A549 (cell line): Measurements from ENCODE around the gene SORCS2. TPM values are rescaled to one million over a fixed set of nuclear protein-coding genes. Genes with fewer than 3 reads are reported as not detected.

Experiments used
- ATAC-seq, 2 experiments: fragments of 200-7000 bp in 1 of 2; fragments of >200 bp in 1 of 2; cut with Nextera tagmentation in 1 of 2; cut with Tn5 transposase in 1 of 2; 3 replicates each; pipeline versions ENCODE4 v1.8.0 to v1.9.1; 2018 to 2020; ENCODE audit warnings: mild to moderate bottlenecking in 1 of 2, moderate library complexity in 1 of 2
- CTCF ChIA-PET: fragments of 300-600 bp; sonication (Branson Sonifier 250); formaldehyde crosslinking; extraction: SDS; loops from one replicate; lab custom pipeline; 2021; ENCODE audit warnings: antibody characterized with exemption, inconsistent platforms; lab: Yijun Ruan, JAX
- POLR2A ChIA-PET: fragments of 350-600 bp; formaldehyde crosslinking; extraction: SDS; loops from one replicate; lab custom pipeline; 2021; ENCODE audit warnings: antibody characterized with exemption, inconsistent platforms; lab: Yijun Ruan, JAX
- DNase-seq, 2 experiments: peaks; one replicate each; pipeline versions ENCODE4 v3.0.0 to v3.0.0-alpha.2; 2011 to 2016; ENCODE audit warnings: low read depth in 1 of 2, low spot score in 1 of 2
- FAIRE-seq: peaks from 2 replicates; lab custom pipeline; 2011; peaks lifted over from hg19 to GRCh38; lab: Jason Lieb, UNC
- H3K27ac ChIP-seq, 2 experiments: fragments of >200 bp; sonication (Bioruptor Twin); formaldehyde crosslinking; 3 replicates each; pipeline ENCODE4 v1.5.1; 2016 to 2017
- H3K4me1 ChIP-seq: fragments of >200 bp; sonication (Bioruptor Twin); formaldehyde crosslinking; 3 replicates; pipeline ENCODE4 v1.6.1; 2016
- H3K4me2 ChIP-seq: fragments of >200 bp; sonication (Bioruptor Twin); formaldehyde crosslinking; 3 replicates; pipeline ENCODE4 v1.6.1; 2016
- H3K4me3 ChIP-seq: fragments of >200 bp; sonication (Bioruptor Twin); formaldehyde crosslinking; 3 replicates; pipeline ENCODE4 v1.5.1; 2016
- H3K9me3 ChIP-seq: fragments of >200 bp; sonication (Bioruptor Twin); formaldehyde crosslinking; 3 replicates; pipeline ENCODE4 v1.6.1; 2016
- BCL3 ChIP-seq: fragments of >200 bp; sonication (Bioruptor Twin); formaldehyde crosslinking; IDR thresholded peaks from 3 replicates; pipeline ENCODE4 v1.6.1; 2016
- CBX2 ChIP-seq: fragments of 200-600 bp; sonication (generic); IDR thresholded peaks from 2 replicates; pipeline ENCODE4 v1.6.1; 2016; ENCODE audit warnings: low read depth, mild to moderate bottlenecking, borderline replicate concordance
- ELK1 ChIP-seq: fragments of 150-350 bp; IDR thresholded peaks from 2 replicates; pipeline ENCODE4 v1.6.1; 2014; ENCODE audit warnings: low read depth, mild to moderate bottlenecking, low read length
- EP300 ChIP-seq, 2 experiments: fragments of >200 bp; sonication (Bioruptor Twin); formaldehyde crosslinking; IDR thresholded peaks; 2 replicates in 1 of 2; 3 replicates in 1 of 2; pipeline ENCODE4 v1.6.1; 2016 to 2017
- FOSB ChIP-seq: fragments of 250-450 bp; sonication (Bioruptor Pico); IDR thresholded peaks from 2 replicates; pipeline ENCODE4 v1.5.0; 2020; ENCODE audit warnings: mild to moderate bottlenecking, moderate library complexity
- FOSL2 ChIP-seq, 2 experiments: fragments of 450-650 bp in 1 of 2; fragments of >200 bp in 1 of 2; sonication (Bioruptor Twin) in 1 of 2; formaldehyde crosslinking; IDR thresholded peaks; 2 replicates each; pipeline versions ENCODE4 v1.5.0 to v1.6.1; 2016 to 2020; ENCODE audit warnings: mild to moderate bottlenecking in 1 of 2, moderate library complexity in 1 of 2
- FOXS1 ChIP-seq: fragments of 250-450 bp; sonication (Bioruptor Pico); IDR thresholded peaks from 2 replicates; pipeline ENCODE4 v1.5.0; 2020; ENCODE audit warnings: mild to moderate bottlenecking, moderate library complexity
- HDAC2 ChIP-seq: fragments of 200-600 bp; sonication (generic); IDR thresholded peaks from 2 replicates; pipeline ENCODE4 v1.6.1; 2016
- HES2 ChIP-seq: fragments of >200 bp; sonication (Bioruptor Twin); formaldehyde crosslinking; IDR thresholded peaks from 2 replicates; pipeline ENCODE4 v1.6.1; 2016
- HEYL ChIP-seq: fragments of 250-450 bp; sonication (Bioruptor Pico); IDR thresholded peaks from 2 replicates; pipeline ENCODE4 v1.8.0; 2021; ENCODE audit warnings: mild to moderate bottlenecking, moderate library complexity
- HMGXB4 ChIP-seq: fragments of 250-450 bp; sonication (Bioruptor Pico); IDR thresholded peaks from 2 replicates; pipeline ENCODE4 v1.5.0; 2021; ENCODE audit warnings: mild to moderate bottlenecking, moderate library complexity, borderline replicate concordance
- HOXA7 ChIP-seq: fragments of 250-450 bp; sonication (Bioruptor Pico); IDR thresholded peaks from 2 replicates; pipeline ENCODE4 v1.5.0; 2020; ENCODE audit warnings: mild to moderate bottlenecking, moderate library complexity
- HOXB5 ChIP-seq: fragments of 250-450 bp; sonication (Bioruptor Pico); IDR thresholded peaks from 2 replicates; pipeline ENCODE4 v1.5.0; 2020; ENCODE audit warnings: mild to moderate bottlenecking, moderate library complexity
- JUN ChIP-seq, 2 experiments: fragments of >200 bp; sonication (Bioruptor Twin); formaldehyde crosslinking; IDR thresholded peaks; 2 replicates in 1 of 2; 3 replicates in 1 of 2; pipeline ENCODE4 v1.6.1; 2016 to 2017
- JUNB ChIP-seq: fragments of >200 bp; sonication (Bioruptor Twin); formaldehyde crosslinking; IDR thresholded peaks from 2 replicates; pipeline ENCODE4 v1.6.1; 2016
- KDM5A ChIP-seq: fragments of 200-600 bp; sonication (generic); IDR thresholded peaks from 2 replicates; pipeline ENCODE4 v1.6.1; 2016; ENCODE audit warnings: antibody characterized with exemption, mild to moderate bottlenecking
- NR3C1 ChIP-seq: fragments of >200 bp; sonication (Bioruptor Twin); formaldehyde crosslinking; IDR thresholded peaks from 3 replicates; pipeline ENCODE4 v1.6.1; 2017
- PBX3 ChIP-seq: IDR thresholded peaks from 2 replicates; pipeline ENCODE4 v1.6.1; 2012
- POLR2A ChIP-seq: IDR thresholded peaks from 2 replicates; pipeline ENCODE4 v1.6.1; 2012; ENCODE audit warnings: mild to moderate bottlenecking, low read length
- RARB ChIP-seq: fragments of 250-450 bp; sonication (Bioruptor Pico); IDR thresholded peaks from 2 replicates; pipeline ENCODE4 v1.8.0; 2021; ENCODE audit warnings: mild to moderate bottlenecking, moderate library complexity
- SMC3 ChIP-seq: fragments of >200 bp; sonication (Bioruptor Twin); formaldehyde crosslinking; IDR thresholded peaks from 3 replicates; pipeline ENCODE4 v1.6.1; 2018; ENCODE audit warnings: inconsistent platforms
- SREBF2 ChIP-seq: fragments of 450-650 bp; IDR thresholded peaks from 2 replicates; pipeline ENCODE4 v1.6.1; 2014; ENCODE audit warnings: mild to moderate bottlenecking, moderate library complexity
- WGBS: methylation state at CpG from one replicate; pipeline ENCODE4 v1.1.6; 2017; ENCODE audit errors: missing lambda C conversion rate; 5-methylcytosine and 5-hydroxymethylcytosine counted together
- polyA plus RNA-seq, 4 experiments: library from polyadenylated mRNA; depleted of rRNA in 3 of 4; stranded (reverse); fragments of >200 nt; fragmentation: RNase III in 1 of 4; extraction: RNeasy Plus Mini Kit Qiagen cat#74134 plus additional on column Dnase treatment in 1 of 4; gene quantifications; 2 replicates in 3 of 4; 3 replicates in 1 of 4; pipeline ENCODE4 v1.2.3, GENCODE V29; 2011 to 2017
- TF ChIP-seq, protein P1 (sequence below): fragments of 450-650 bp; IDR thresholded peaks from 2 replicates; pipeline ENCODE4 v1.6.1; 2014; ENCODE audit warnings: antibody characterized with exemption

The SORCS2 gene
- polyA plus RNA-seq, 2 of the 4 experiments (the other 2 are of a cell fraction), result 1.4 to 4.6 TPM

DNA sequence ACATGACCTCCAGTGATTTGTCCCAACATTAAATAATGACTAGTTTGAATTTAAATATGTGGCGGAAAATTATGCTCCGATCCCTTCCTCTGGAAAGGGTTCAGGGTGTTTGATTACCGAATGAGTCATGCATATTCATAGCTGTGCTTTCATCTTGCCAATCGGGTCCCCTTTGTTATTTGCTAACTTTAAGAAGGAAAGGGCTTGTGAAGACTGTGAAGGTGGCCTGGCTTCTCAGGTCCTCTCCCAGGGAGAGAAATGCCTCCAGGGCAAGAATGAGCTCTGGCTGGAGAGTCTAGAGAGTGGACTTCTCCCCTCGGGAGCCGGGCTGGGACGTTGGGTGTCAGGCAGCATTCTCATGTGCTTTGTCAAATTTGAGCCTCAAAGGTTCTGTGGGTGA is 397.9 kb downstream of the SORCS2 start:
- H3K4me1 ChIP-seq, result peaks cover 7% of the 10 kb centered on the region
- no peaks in the 10 kb centered on the region for H3K9me3 ChIP-seq
- FAIRE-seq (no peak), ATAC-seq (no peak), DNase-seq (no peak)
- H3K4me3 ChIP-seq, result no peak overlapping the region
- no peak for TF ChIP-seq SMC3
- TF ChIP-seq JUN (IDR thresholded peaks at IDR 0.05), result no peak
- H3K27ac ChIP-seq, result no peak overlapping the region
- ChIA-PET POLR2A (no interaction called here), CTCF (no interaction called here)
- no peak overlapping the region for H3K4me2 ChIP-seq
- 19% methylated on average over 7 of the region's 7 CpGs for WGBS

- Histone ChIP-seq H3K27ac (no peak overlapping the region), H3K9me3 (no peaks in the 10 kb centered on the region), H3K4me2 (no peak overlapping the region), H3K4me1 (peaks cover 5% of the 10 kb centered on the region; the same call in 1 of the 3 replicates), H3K4me3 (no peak overlapping the region)
- FAIRE-seq, result no peak
- DNase-seq, result no peak
- 81% methylated on average over 8 of the region's 8 CpGs for WGBS
- ChIA-PET POLR2A (no interaction called here), CTCF (no interaction called here)
- TF ChIP-seq ELK1 (no peak), HMGXB4 (CRISPR knock-in tag) (no peak), CBX2 (no peak), BCL3 (no peak), NR3C1 (no peak), HOXA7 (CRISPR knock-in tag) (no peak), SMC3 (no peak)
- ATAC-seq, result no peak
These were observed 398.6 kb downstream of the SORCS2 start for GRCh38 chr4:7590899-7591298.

GRCh38 chr4:7591409-7592053 is 399.2 kb downstream of the SORCS2 start:
- CTCF ChIA-PET, result no interaction called here
- Histone ChIP-seq H3K4me3 (no peak overlapping the region), H3K27ac (no peak overlapping the region), H3K4me1 (no peaks in the 10 kb centered on the region; the same call in 2 of the 3 replicates), H3K4me2 (no peak overlapping the region), H3K9me3 (no peaks in the 10 kb centered on the region)
- no peak for ATAC-seq
- no peak for DNase-seq
- 73% methylated on average over 12 of the region's 28 CpGs for WGBS
- POLR2A ChIA-PET, result no interaction called here
- FAIRE-seq, result no peak
- TF ChIP-seq HES2, result no peak

GRCh38 chr4:7593646-7594412 is 401.5 kb downstream of the SORCS2 start:
- Histone ChIP-seq H3K4me1 (no peaks in the 10 kb centered on the region), H3K9me3 (no peaks in the 10 kb centered on the region), H3K27ac (no peak overlapping the region), H3K4me3 (no peak overlapping the region), H3K4me2 (no peak overlapping the region)
- FAIRE-seq (no peak), ATAC-seq (no peak), DNase-seq (no peak)
- ChIA-PET CTCF (no interaction called here), POLR2A (no interaction called here)
- 62% methylated on average over 17 of the region's 21 CpGs for WGBS
- TF ChIP-seq KDM5A (no peak), FOSB (no peak), EP300 (IDR thresholded peaks at IDR 0.05) (no peak), FOSL2 (IDR thresholded peaks at IDR 0.05) (no peak), FOSL2 (CRISPR knock-in tag; IDR thresholded peaks at IDR 0.05) (no peak), FOXS1 (CRISPR knock-in tag) (no peak), POLR2A (no peak), JUNB (no peak), HEYL (CRISPR knock-in tag) (no peak), SREBF2 (no peak), HDAC2 (no peak), HOXB5 (CRISPR knock-in tag) (no peak), RARB (CRISPR knock-in tag) (no peak), PBX3 (no peak)
- TF ChIP-seq, protein P1, sequence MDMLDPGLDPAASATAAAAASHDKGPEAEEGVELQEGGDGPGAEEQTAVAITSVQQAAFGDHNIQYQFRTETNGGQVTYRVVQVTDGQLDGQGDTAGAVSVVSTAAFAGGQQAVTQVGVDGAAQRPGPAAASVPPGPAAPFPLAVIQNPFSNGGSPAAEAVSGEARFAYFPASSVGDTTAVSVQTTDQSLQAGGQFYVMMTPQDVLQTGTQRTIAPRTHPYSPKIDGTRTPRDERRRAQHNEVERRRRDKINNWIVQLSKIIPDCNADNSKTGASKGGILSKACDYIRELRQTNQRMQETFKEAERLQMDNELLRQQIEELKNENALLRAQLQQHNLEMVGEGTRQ, result no peak
